Dermis microvascular lymphatic vessel endothelial cell (primary cell): Measurements from ENCODE around the gene DYNC1I1. TPM values are rescaled to one million over a fixed set of nuclear protein-coding genes. Genes with fewer than 3 reads are reported as not detected.
A peak's percentile ranks its signal among the peaks of the same experiment; 100 is the strongest.

Source experiments
- DNase-seq, 2 donors: peaks; one replicate each; pipeline versions ENCODE4 v3.0.0 to v3.0.0-alpha.2; 2010; ENCODE audit warnings: low read depth in 2 of 2
- total RNA-seq: library from RNA; depleted of rRNA; stranded (reverse); fragments of >200 nt; gene quantifications from 2 replicates; pipeline ENCODE4 v1.2.1, GENCODE V29; 2014

The DYNC1I1 gene
- total RNA-seq, 1 donor from 2014 or later: 11.4 TPM

GRCh38 chr7:96075510-96076349 lies 303.4 kb downstream of the DYNC1I1 start:
- peak; percentile 20 to 67 for DNase-seq

GRCh38 chr7:96076350-96076707 lies 304.0 kb downstream of the DYNC1I1 start:
- no peak for DNase-seq

GRCh38 chr7:96080027-96080426 lies 307.7 kb downstream of the DYNC1I1 start:
- DNase-seq: no peak

GRCh38 chr7:96084881-96085553 lies 312.7 kb downstream of the DYNC1I1 start:
- DNase-seq: peak in 1 of 2 donors; percentile 71

GRCh38 chr7:96085953-96086352 lies 313.6 kb downstream of the DYNC1I1 start:
- no peak for DNase-seq

GRCh38 chr7:96088579-96088978 lies 316.2 kb downstream of the DYNC1I1 start:
- peak in 1 of 2 donors; percentile 71 for DNase-seq

- no peak for DNase-seq
Measured at GRCh38 chr7:96089511-96089910, 317.2 kb downstream of the DYNC1I1 start.

GRCh38 chr7:96090756-96091155 lies 318.4 kb downstream of the DYNC1I1 start:
- no peak for DNase-seq

GRCh38 chr7:96093435-96093834 lies 321.1 kb downstream of the DYNC1I1 start:
- DNase-seq: peak; percentile 58 to 80

- no peak for DNase-seq
Measured at GRCh38 chr7:96097835-96098234, 325.5 kb downstream of the DYNC1I1 start.

- DNase-seq: no peak
Measured at GRCh38 chr7:96100737-96101136, 328.4 kb downstream of the DYNC1I1 start.

GRCh38 chr7:96102096-96102811 lies 329.9 kb downstream of the DYNC1I1 start:
- DNase-seq: no peak

- no peak for DNase-seq
Measured at GRCh38 chr7:96104984-96105383, 332.6 kb downstream of the DYNC1I1 start.

- no peak for DNase-seq
Measured at GRCh38 chr7:96111405-96111804, 339.1 kb downstream of the DYNC1I1 start.

GRCh38 chr7:96114190-96114589 lies 341.8 kb downstream of the DYNC1I1 start:
- DNase-seq: no peak

GRCh38 chr7:96116173-96116572 lies 343.8 kb downstream of the DYNC1I1 start:
- DNase-seq: no peak

GRCh38 chr7:96118449-96119001 lies 346.2 kb downstream of the DYNC1I1 start:
- no peak for DNase-seq

- peak in 1 of 2 donors; percentile 9 for DNase-seq
Measured at GRCh38 chr7:96120445-96121225, 348.3 kb downstream of the DYNC1I1 start.

- no peak for DNase-seq
Measured at GRCh38 chr7:96121752-96122151, 349.4 kb downstream of the DYNC1I1 start.

GRCh38 chr7:96122746-96123145 lies 350.4 kb downstream of the DYNC1I1 start:
- no peak for DNase-seq

GRCh38 chr7:96126382-96126781 lies 354.0 kb downstream of the DYNC1I1 start:
- no peak for DNase-seq
